Omental fat pad (tissue), 4 donors: ENCODE results near the gene C6orf120. TPM values are rescaled to one million over a fixed set of nuclear protein-coding genes. Genes with fewer than 3 reads are reported as not detected.

ENCODE experiments used
- ATAC-seq: fragments of 150-250 bp; one replicate; pipeline ENCODE4 v1.9.1; 2016; ENCODE audit warnings: mild to moderate bottlenecking, moderate library complexity; ENCODE audit not compliant: low FRiP score
- DNase-seq: peaks from one replicate; pipeline ENCODE4 v3.0.0-alpha.2; 2019; ENCODE audit warnings: low spot score
- total RNA-seq, 4 donors: library from RNA; depleted of rRNA; stranded (reverse); fragments of >200 nt; gene quantifications; one replicate each; pipeline ENCODE4 v1.1.0, GENCODE V29; 2016
- TF ChIP-seq, protein P1 (sequence below), 3 donors: fragments of 450-650 bp; IDR thresholded peaks; one replicate each; pipeline ENCODE4 v1.5.1; 2016 to 2017; ENCODE audit warnings: antibody characterized with exemption in 3 of 3, mild to moderate bottlenecking in 3 of 3, moderate library complexity in 2 of 3

The C6orf120 gene
- total RNA-seq, 4 donors from 2014 or later, result 41.2 to 45.0 (median 43.0) TPM

DNA sequence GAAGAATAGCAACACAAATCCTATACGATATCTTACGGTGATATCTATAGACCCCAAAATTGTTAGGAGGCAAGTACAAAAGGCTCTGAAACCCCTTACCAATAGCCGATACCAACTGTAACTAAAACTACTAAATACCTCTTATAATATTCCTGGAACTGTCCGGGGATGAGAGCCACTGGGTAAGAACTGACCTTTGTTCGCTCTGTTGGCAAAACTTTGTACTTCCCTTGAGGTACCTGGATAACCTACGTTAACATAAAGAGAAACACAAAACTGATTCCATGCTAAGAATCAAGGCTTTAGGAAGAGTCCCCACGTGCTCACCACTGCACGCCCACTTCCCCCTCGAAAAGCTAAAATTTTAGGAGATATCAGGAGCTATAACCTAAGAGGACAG lies 12.7 kb downstream of the C6orf120 start:
- DNase-seq (no peak), ATAC-seq (no peak)
- TF ChIP-seq, protein P1, sequence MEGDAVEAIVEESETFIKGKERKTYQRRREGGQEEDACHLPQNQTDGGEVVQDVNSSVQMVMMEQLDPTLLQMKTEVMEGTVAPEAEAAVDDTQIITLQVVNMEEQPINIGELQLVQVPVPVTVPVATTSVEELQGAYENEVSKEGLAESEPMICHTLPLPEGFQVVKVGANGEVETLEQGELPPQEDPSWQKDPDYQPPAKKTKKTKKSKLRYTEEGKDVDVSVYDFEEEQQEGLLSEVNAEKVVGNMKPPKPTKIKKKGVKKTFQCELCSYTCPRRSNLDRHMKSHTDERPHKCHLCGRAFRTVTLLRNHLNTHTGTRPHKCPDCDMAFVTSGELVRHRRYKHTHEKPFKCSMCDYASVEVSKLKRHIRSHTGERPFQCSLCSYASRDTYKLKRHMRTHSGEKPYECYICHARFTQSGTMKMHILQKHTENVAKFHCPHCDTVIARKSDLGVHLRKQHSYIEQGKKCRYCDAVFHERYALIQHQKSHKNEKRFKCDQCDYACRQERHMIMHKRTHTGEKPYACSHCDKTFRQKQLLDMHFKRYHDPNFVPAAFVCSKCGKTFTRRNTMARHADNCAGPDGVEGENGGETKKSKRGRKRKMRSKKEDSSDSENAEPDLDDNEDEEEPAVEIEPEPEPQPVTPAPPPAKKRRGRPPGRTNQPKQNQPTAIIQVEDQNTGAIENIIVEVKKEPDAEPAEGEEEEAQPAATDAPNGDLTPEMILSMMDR (IDR thresholded peaks at IDR 0.05), result no peak

DNA sequence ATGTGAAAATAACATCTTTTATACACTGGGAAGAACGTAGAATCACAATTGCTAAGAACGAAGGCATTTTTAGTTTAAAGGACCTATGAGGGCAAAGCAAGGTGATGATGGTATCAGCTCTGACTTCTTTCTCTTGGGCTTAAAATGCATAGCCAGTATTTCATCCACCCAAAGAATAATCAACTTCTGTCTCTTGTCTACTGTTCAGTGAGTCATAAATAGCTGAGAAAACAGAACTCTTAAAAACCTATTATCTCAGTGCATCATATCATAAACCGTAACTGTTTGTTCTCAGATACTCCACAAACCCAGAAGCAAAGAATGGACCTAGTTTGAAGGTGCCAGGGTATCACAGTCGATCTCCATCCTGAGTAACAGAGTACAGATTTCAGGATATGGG lies 17.2 kb downstream of the C6orf120 start:
- TF ChIP-seq, protein P1 (IDR thresholded peaks at IDR 0.05), result no peak
- no peak for ATAC-seq
- DNase-seq, result no peak

DNA sequence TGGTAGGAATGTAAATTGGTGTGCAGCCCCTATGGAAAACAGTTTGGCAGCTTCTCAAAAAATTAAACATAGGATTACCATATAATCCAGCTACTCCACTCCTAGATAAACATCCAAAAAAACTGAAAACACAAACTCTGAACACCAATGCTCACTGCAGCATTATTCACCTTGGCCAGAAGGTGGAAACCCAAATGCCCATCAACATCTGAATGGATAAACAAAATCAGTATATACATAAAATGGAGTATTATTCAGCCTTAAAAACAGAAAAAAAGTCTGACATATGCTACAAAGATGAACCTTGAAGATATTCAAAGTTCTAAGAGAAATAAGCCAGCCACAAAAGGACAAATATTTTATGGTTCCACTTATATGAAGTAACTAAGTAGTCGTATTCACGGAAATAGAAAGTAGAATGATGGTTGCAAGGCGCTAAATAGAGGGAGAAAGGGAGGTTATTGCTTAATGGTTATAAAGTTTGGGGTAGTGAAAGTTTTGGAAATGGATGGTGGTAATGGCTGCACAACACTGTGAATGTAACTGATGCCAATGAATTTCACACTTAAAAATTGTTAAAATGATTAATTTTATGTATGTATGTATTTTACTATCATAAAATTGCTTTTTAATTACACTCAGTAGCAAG lies 18.4 kb downstream of the C6orf120 start:
- ATAC-seq, result no peak
- TF ChIP-seq, protein P1 (IDR thresholded peaks at IDR 0.05), result no peak
- no peak for DNase-seq

DNA sequence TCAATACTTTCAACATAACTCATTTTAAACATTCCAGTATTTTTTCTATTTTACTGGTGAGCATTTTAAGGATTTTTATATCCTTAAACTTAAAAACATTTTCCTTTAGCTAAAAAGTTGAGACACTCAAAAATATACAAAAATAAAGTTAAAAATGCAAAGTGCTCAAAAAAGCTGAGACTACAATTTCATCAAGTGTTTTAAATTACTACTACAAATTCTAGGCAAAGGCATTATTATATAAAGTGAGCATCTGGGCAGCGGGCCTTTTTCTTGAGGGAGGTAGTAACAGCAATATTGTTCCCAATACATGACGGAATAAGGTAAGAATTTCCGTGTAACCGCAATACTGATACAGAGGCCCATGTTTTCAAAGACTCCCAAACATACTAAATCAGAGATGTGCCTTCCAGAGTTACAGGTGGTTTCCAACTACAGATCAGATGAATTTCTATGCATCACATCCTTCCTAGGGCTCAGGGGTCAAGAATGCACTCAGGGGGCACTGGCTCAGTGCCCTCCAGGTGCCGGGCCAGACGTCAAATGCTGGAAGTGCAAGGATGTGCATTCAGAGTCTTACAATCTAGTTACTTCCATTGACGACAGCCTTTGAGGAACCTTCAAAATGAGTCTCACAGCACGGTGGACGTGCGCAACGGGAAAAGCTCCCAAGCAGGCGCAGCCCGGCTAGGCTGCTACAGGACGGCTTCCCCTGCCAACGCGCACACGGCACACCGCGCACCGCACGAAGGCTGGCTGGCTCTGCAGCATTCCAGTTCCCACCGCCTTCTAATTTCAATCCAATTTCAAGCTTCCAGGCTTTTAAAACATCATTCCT lies 20.7 kb downstream of the C6orf120 start:
- peak; percentile 21 for ATAC-seq

DNA sequence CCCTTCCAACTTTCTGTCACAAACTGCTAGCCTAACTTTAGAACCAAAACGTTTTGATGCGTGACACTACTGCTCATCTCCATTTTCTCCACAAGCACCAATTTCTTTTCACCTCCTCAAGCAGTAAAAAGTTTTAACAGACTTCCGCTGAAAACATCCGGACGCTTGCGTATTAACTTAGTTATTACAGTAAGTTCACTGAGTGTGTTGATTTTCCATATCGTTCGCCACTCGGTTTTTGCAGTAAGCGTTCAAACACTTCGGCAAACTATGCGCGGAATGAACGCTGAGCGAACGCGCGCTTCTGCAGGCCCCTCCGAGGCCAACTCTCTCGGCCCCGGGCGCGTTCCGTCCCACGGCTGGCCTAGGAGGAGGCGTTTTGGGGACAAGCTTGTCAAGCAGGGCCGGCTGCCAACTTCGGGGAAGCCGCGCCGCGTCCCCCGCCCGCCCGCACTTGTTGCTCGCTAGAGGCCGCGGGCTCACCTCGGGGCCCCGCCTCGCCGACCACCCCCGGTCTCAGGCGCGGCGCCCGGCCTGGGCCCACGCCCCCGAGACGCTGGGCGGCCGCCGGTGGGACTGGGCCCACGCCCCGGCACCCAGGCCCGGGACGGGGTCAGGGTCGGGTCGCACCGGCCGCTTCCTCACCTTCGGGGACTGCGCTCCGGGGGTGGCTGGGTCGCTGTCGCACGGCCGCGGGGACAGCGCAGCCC lies 21.4 kb downstream of the C6orf120 start:
- ATAC-seq, result peak; percentile 43
- DNase-seq, result no peak
- TF ChIP-seq, protein P1 (IDR thresholded peaks at IDR 0.05), result no peak

More for the DNA sequence above, 20.7 kb downstream of the C6orf120 start:
- no peak for DNase-seq
- TF ChIP-seq, protein P1 (IDR thresholded peaks at IDR 0.05), result no peak

DNA sequence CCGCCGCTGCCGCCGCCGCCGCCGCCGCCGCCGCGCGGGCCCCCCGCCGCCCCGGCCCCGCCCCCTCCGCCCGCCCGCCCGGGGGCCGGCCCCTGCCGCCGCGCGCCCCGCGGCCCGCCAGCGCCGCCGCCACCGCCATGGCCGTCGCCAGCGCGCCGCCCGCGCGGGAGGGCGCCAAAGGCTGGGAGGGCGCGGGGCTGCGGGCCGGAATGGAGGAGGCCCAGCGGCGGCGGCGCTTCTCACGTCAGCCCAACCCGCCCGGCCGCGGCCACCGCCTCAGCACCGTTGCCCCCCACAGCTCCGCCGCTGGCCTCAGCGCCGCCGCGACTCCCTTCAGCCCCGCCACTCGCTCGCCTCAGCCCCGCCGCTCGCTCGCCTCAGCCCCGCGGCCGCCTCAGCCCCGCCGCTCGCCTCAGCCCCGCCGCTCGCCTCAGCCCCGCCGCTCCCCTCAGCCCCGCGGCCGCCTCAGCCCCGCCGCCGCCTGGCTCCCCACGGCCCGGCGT lies 22.1 kb downstream of the C6orf120 start:
- TF ChIP-seq, protein P1 (IDR thresholded peaks at IDR 0.05), result no peak
- ATAC-seq (peak; percentile 24), DNase-seq (no peak)
